ENCODE measurements around the gene RMI2. TPM values are rescaled to one million over a fixed set of nuclear protein-coding genes. Genes with fewer than 3 reads are reported as not detected.
A peak's percentile ranks its signal among the peaks of the same experiment; 100 is the strongest.
"Not testable (repeated sequence)": the region's sequence is repeated elsewhere in the genome, so short reads cannot be mapped to it uniquely, and the experiment has no call there.

Gene RMI2
- total RNA-seq, 1 donor from 2014 or later, result 2.6 TPM

DNA sequence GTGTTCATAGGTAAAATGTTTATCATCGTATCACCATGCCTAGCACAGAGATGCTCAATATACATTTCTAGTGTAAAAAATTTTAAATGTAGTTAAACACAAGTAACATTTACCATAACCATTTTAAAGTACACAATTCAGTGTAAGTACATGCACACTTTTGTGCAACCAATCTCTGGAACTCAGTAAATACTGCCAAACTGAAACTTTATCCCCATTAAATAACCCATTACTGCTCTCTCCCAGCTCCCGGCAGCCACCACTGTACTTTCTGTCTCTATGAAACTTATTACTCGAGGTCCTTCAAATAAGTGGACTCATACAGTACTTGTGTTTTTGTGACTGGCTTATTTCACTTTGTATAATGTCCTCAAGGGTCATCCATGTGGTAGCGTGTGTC lies 29.0 kb downstream of the RMI2 start:
- FAIRE-seq, result no peak

GRCh38 chr16:11377154-11377553 lies 31.9 kb downstream of the RMI2 start:
- no peak for FAIRE-seq

More for the DNA sequence above, 29.0 kb downstream of the RMI2 start:
- H3K27me3 ChIP-seq (ENCODE audit: control insufficient read depth, insufficient read depth, low read length), result no peaks in the 10 kb centered on the region
- H3K4me3 ChIP-seq (ENCODE audit: low read depth, low read length), result no peak overlapping the region
- no peak for DNase-seq (ENCODE audit: low read depth)
- no peaks in the 10 kb centered on the region for H3K36me3 ChIP-seq (ENCODE audit: control insufficient read depth, insufficient read depth, low read length)
- TF ChIP-seq, protein P1, sequence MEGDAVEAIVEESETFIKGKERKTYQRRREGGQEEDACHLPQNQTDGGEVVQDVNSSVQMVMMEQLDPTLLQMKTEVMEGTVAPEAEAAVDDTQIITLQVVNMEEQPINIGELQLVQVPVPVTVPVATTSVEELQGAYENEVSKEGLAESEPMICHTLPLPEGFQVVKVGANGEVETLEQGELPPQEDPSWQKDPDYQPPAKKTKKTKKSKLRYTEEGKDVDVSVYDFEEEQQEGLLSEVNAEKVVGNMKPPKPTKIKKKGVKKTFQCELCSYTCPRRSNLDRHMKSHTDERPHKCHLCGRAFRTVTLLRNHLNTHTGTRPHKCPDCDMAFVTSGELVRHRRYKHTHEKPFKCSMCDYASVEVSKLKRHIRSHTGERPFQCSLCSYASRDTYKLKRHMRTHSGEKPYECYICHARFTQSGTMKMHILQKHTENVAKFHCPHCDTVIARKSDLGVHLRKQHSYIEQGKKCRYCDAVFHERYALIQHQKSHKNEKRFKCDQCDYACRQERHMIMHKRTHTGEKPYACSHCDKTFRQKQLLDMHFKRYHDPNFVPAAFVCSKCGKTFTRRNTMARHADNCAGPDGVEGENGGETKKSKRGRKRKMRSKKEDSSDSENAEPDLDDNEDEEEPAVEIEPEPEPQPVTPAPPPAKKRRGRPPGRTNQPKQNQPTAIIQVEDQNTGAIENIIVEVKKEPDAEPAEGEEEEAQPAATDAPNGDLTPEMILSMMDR (IDR thresholded peaks at IDR 0.05; ENCODE audit: insufficient read depth, low read length, severe bottlenecking), result no peak

DNA sequence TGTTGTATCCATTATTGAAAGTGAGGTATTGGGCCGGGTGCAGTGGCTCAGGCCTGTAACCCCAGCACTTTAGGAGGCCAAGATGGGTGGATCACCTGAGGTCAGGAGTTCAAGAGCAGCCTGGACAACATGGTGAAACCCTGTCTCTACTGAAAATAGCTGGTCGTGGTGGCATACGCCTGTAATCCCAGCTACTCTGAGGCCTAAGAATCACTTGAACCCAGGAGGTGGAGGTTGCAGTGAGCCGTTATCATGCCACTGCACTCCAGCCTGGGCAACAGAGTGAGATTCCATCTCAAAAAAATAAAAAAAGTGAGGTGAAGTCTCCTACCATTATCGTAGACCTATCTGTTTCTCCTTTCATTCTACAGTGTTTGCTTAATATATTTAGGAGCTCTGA lies 33.7 kb downstream of the RMI2 start:
- H3K4me3 ChIP-seq (ENCODE audit: low read depth, low read length); H3K36me3 ChIP-seq (ENCODE audit: control insufficient read depth, insufficient read depth, low read length); DNase-seq (ENCODE audit: low read depth); FAIRE-seq; H3K27me3 ChIP-seq (ENCODE audit: control insufficient read depth, insufficient read depth, low read length): not testable (repeated sequence)

More at GRCh38 chr16:11377154-11377553, 31.9 kb downstream of the RMI2 start:
- no peaks in the 10 kb centered on the region for H3K36me3 ChIP-seq (ENCODE audit: control insufficient read depth, insufficient read depth, low read length)
- no peaks in the 10 kb centered on the region for H3K27me3 ChIP-seq (ENCODE audit: control insufficient read depth, insufficient read depth, low read length)
- no peak for DNase-seq (ENCODE audit: low read depth)
- TF ChIP-seq, protein P1 (IDR thresholded peaks at IDR 0.05; ENCODE audit: insufficient read depth, low read length, severe bottlenecking), result no peak
- H3K4me3 ChIP-seq (ENCODE audit: low read depth, low read length), result no peak overlapping the region

GRCh38 chr16:11379420-11379819 lies 34.2 kb downstream of the RMI2 start:
- Histone ChIP-seq H3K27me3 (ENCODE audit: control insufficient read depth, insufficient read depth, low read length) (no peaks in the 10 kb centered on the region), H3K4me3 (ENCODE audit: low read depth, low read length) (no peak overlapping the region), H3K36me3 (ENCODE audit: control insufficient read depth, insufficient read depth, low read length) (no peaks in the 10 kb centered on the region)
- TF ChIP-seq, protein P1 (IDR thresholded peaks at IDR 0.05; ENCODE audit: insufficient read depth, low read length, severe bottlenecking), result no peak
- DNase-seq (ENCODE audit: low read depth), result peak; percentile 33
- FAIRE-seq, result no peak

DNA sequence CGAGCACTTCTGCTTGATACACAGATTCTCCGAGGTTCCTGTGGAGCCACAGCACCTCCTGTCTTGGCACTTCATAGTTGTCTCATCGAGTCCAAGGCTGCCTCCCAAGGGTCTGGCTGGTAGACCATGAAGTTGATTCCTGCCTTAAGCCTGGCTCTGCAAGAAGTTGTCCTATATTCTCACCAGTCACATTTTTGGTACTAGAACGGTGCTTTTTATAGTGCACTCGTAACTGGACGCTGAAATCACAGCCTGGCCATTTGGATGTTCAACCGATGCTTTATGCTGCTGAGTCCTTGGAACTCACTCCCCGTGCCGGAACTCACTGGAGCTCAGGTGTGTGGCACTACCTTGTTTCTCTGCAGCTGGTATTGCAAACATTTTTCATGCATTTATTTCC lies 35.6 kb downstream of the RMI2 start:
- TF ChIP-seq, protein P1 (IDR thresholded peaks at IDR 0.05; ENCODE audit: insufficient read depth, low read length, severe bottlenecking), result no peak
- H3K4me3 ChIP-seq (ENCODE audit: low read depth, low read length), result no peak overlapping the region
- DNase-seq (ENCODE audit: low read depth) (no peak), FAIRE-seq (no peak)
- H3K36me3 ChIP-seq (ENCODE audit: control insufficient read depth, insufficient read depth, low read length), result no peaks in the 10 kb centered on the region
- no peaks in the 10 kb centered on the region for H3K27me3 ChIP-seq (ENCODE audit: control insufficient read depth, insufficient read depth, low read length)

GRCh38 chr16:11383481-11384183 lies 38.4 kb downstream of the RMI2 start:
- TF ChIP-seq, protein P1 (IDR thresholded peaks at IDR 0.05; ENCODE audit: insufficient read depth, low read length, severe bottlenecking), result no peak
- Histone ChIP-seq H3K36me3 (ENCODE audit: control insufficient read depth, insufficient read depth, low read length) (no peaks in the 10 kb centered on the region), H3K27me3 (ENCODE audit: control insufficient read depth, insufficient read depth, low read length) (no peaks in the 10 kb centered on the region), H3K4me3 (ENCODE audit: low read depth, low read length) (no peak overlapping the region)
- DNase-seq (ENCODE audit: low read depth) (no peak), FAIRE-seq (no peak)
